LNCAP (cell line): ENCODE data around the gene TOX3.

Source experiments
- CTCF ChIP-seq: fragments of 450-650 bp; IDR thresholded peaks from 2 replicates; pipeline ENCODE4 v1.5.1; 2017; ENCODE audit warnings: mild to moderate bottlenecking

TOX3 gene

GRCh38 chr16:52501746-52502145 is 45.2 kb downstream of the TOX3 start:
- TF ChIP-seq CTCF = no peak

GRCh38 chr16:52500963-52501362 is 46.0 kb downstream of the TOX3 start:
- TF ChIP-seq CTCF = no peak

GRCh38 chr16:52499060-52499440 is 47.9 kb downstream of the TOX3 start:
- TF ChIP-seq CTCF = no peak

- no peak for TF ChIP-seq CTCF
Observed at GRCh38 chr16:52498328-52499059, 48.4 kb downstream of the TOX3 start.

GRCh38 chr16:52497067-52497816 is 49.7 kb downstream of the TOX3 start:
- TF ChIP-seq CTCF = no peak

GRCh38 chr16:52496051-52496876 is 50.7 kb downstream of the TOX3 start:
- no peak for TF ChIP-seq CTCF

GRCh38 chr16:52494621-52495020 is 52.3 kb downstream of the TOX3 start:
- TF ChIP-seq CTCF = no peak
